ENCODE results near the gene HM13. TPM values are rescaled to one million over a fixed set of nuclear protein-coding genes. Genes with fewer than 3 reads are reported as not detected.

Gene HM13
- total and polyA plus RNA-seq, 2 of the 13 experiments (the other 11 are each of a cell fraction or from before 2014, with no cell fraction given) = 118 to 243 TPM

DNA sequence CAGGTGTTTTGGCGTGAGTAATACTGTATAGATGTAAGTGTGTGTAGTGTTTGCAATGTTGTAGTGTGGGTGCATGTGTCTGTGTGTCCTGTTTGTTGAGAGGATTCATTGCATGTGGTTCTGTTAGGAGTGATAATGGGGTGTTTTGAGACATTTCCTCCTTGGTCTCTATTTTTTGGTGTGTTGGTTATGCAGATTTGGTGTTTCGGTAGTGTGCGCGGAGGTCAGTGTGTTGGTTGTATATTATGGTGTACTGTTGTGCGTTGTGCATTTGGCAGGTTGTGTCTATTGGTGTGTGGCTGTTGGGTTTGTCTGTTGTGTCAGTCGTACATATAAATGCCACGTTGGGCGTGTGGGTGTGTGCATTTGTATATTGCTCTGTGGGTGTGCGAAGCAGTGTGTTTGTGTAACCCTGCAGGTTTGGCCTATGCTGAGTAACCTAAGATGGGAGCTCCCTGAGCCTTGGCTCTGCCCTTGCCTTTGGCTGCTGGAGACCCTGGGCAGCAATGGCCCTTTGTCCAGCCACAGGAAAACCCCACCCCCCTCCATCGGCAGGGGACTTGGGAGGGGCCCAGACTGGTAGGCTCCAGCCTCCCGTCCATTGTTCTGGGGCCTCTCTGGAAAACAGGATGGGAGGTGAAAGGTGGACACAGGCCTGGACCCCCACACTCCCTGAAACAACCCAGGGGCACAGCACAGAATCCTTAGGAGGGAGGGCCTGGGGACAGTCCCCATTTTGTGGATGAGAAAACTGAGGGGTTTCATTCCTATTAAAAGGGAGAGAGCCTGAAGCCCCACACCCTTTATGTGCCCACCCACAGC is 80.5 kb downstream of the HM13 start (continued):
- TF ChIP-seq HNRNPLL (IDR thresholded peaks at IDR 0.05; ENCODE audit: low read depth, low read length, poor library complexity, severe bottlenecking) (no peak), JUNB (CRISPR knock-in tag; IDR thresholded peaks at IDR 0.05; ENCODE audit: borderline replicate concordance) (peak; percentile 81; the same call in 1 of the 2 replicates), ZNF343 (CRISPR knock-in tag; IDR thresholded peaks at IDR 0.05) (peak; percentile 45; the same call in 1 of the 2 replicates), POGZ (CRISPR knock-in tag; IDR thresholded peaks at IDR 0.05) (no peak; the same call in 1 of the 2 replicates), ZNF354B (CRISPR knock-in tag; IDR thresholded peaks at IDR 0.05) (no peak), FOXP1 (IDR thresholded peaks at IDR 0.05) (no peak; the same call in none of the 2 replicates), FOXP1 (CRISPR knock-in tag; IDR thresholded peaks at IDR 0.05) (peak; percentile 30; the same call in 1 of the 2 replicates), CCAR2 (optimal IDR thresholded peaks at IDR 0.05; ENCODE audit: low read depth, low read length) (no peak), SALL1 (CRISPR knock-in tag; IDR thresholded peaks at IDR 0.05) (peak; percentile 77), ZNF430 (CRISPR knock-in tag; IDR thresholded peaks at IDR 0.05) (0 out of 2 replicates have a peak, but pooled peaks have one; percentile 19), ZMAT3 (CRISPR knock-in tag; conservative IDR thresholded peaks at IDR 0.05) (0 out of 2 replicates have a peak, but pooled peaks have one; percentile 41), ZNF878 (CRISPR knock-in tag; IDR thresholded peaks at IDR 0.05) (peak; percentile 62), SOX6 (IDR thresholded peaks at IDR 0.05) (no peak), SOX6 (CRISPR knock-in tag; IDR thresholded peaks at IDR 0.05) (peak; percentile 83)
- TF ChIP-seq, protein P1, sequence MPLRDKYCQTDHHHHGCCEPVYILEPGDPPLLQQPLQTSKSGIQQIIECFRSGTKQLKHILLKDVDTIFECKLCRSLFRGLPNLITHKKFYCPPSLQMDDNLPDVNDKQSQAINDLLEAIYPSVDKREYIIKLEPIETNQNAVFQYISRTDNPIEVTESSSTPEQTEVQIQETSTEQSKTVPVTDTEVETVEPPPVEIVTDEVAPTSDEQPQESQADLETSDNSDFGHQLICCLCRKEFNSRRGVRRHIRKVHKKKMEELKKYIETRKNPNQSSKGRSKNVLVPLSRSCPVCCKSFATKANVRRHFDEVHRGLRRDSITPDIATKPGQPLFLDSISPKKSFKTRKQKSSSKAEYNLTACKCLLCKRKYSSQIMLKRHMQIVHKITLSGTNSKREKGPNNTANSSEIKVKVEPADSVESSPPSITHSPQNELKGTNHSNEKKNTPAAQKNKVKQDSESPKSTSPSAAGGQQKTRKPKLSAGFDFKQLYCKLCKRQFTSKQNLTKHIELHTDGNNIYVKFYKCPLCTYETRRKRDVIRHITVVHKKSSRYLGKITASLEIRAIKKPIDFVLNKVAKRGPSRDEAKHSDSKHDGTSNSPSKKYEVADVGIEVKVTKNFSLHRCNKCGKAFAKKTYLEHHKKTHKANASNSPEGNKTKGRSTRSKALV (CRISPR knock-in tag; IDR thresholded peaks at IDR 0.05) = no peak
- TF ChIP-seq, protein P2, sequence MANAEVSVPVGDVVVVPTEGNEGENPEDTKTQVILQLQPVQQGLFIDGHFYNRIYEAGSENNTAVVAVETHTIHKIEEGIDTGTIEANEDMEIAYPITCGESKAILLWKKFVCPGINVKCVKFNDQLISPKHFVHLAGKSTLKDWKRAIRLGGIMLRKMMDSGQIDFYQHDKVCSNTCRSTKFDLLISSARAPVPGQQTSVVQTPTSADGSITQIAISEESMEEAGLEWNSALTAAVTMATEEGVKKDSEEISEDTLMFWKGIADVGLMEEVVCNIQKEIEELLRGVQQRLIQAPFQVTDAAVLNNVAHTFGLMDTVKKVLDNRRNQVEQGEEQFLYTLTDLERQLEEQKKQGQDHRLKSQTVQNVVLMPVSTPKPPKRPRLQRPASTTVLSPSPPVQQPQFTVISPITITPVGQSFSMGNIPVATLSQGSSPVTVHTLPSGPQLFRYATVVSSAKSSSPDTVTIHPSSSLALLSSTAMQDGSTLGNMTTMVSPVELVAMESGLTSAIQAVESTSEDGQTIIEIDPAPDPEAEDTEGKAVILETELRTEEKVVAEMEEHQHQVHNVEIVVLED (CRISPR knock-in tag; IDR thresholded peaks at IDR 0.05; ENCODE audit: borderline replicate concordance) = peak; percentile 25; the same call in 1 of the 2 replicates
- TF ChIP-seq, protein P3, sequence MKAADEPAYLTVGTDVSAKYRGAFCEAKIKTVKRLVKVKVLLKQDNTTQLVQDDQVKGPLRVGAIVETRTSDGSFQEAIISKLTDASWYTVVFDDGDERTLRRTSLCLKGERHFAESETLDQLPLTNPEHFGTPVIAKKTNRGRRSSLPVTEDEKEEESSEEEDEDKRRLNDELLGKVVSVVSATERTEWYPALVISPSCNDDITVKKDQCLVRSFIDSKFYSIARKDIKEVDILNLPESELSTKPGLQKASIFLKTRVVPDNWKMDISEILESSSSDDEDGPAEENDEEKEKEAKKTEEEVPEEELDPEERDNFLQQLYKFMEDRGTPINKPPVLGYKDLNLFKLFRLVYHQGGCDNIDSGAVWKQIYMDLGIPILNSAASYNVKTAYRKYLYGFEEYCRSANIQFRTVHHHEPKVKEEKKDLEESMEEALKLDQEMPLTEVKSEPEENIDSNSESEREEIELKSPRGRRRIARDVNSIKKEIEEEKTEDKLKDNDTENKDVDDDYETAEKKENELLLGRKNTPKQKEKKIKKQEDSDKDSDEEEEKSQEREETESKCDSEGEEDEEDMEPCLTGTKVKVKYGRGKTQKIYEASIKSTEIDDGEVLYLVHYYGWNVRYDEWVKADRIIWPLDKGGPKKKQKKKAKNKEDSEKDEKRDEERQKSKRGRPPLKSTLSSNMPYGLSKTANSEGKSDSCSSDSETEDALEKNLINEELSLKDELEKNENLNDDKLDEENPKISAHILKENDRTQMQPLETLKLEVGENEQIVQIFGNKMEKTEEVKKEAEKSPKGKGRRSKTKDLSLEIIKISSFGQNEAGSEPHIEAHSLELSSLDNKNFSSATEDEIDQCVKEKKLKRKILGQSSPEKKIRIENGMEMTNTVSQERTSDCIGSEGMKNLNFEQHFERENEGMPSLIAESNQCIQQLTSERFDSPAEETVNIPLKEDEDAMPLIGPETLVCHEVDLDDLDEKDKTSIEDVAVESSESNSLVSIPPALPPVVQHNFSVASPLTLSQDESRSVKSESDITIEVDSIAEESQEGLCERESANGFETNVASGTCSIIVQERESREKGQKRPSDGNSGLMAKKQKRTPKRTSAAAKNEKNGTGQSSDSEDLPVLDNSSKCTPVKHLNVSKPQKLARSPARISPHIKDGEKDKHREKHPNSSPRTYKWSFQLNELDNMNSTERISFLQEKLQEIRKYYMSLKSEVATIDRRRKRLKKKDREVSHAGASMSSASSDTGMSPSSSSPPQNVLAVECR (CRISPR knock-in tag; IDR thresholded peaks at IDR 0.05; ENCODE audit: borderline replicate concordance) = peak; percentile 51

Data from HepG2 (cell line).